C4-2B (cell line): ENCODE measurements around the gene MRAS.

Source experiments
- CTCF ChIP-seq: fragments of 450-650 bp; conservative IDR thresholded peaks from 2 replicates; pipeline ENCODE4 v1.5.1; 2017; ENCODE audit warnings: mild to moderate bottlenecking
- ZFX ChIP-seq: fragments of 450-650 bp; IDR thresholded peaks from 2 replicates; pipeline ENCODE4 v1.6.1; 2017

- TF ChIP-seq CTCF (no peak), ZFX (no peak)
Measured at GRCh38 chr3:138360869-138361525, 12.6 kb downstream of the MRAS start.
